ENCODE measurements around the gene SMARCA1. TPM values are rescaled to one million over a fixed set of nuclear protein-coding genes. Genes with fewer than 3 reads are reported as not detected.

SMARCA1 gene, protein sequence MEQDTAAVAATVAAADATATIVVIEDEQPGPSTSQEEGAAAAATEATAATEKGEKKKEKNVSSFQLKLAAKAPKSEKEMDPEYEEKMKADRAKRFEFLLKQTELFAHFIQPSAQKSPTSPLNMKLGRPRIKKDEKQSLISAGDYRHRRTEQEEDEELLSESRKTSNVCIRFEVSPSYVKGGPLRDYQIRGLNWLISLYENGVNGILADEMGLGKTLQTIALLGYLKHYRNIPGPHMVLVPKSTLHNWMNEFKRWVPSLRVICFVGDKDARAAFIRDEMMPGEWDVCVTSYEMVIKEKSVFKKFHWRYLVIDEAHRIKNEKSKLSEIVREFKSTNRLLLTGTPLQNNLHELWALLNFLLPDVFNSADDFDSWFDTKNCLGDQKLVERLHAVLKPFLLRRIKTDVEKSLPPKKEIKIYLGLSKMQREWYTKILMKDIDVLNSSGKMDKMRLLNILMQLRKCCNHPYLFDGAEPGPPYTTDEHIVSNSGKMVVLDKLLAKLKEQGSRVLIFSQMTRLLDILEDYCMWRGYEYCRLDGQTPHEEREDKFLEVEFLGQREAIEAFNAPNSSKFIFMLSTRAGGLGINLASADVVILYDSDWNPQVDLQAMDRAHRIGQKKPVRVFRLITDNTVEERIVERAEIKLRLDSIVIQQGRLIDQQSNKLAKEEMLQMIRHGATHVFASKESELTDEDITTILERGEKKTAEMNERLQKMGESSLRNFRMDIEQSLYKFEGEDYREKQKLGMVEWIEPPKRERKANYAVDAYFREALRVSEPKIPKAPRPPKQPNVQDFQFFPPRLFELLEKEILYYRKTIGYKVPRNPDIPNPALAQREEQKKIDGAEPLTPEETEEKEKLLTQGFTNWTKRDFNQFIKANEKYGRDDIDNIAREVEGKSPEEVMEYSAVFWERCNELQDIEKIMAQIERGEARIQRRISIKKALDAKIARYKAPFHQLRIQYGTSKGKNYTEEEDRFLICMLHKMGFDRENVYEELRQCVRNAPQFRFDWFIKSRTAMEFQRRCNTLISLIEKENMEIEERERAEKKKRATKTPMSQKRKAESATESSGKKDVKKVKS
- total RNA-seq: 10 to 100 TPM; 34.0 to 56.6 TPM

DNA sequence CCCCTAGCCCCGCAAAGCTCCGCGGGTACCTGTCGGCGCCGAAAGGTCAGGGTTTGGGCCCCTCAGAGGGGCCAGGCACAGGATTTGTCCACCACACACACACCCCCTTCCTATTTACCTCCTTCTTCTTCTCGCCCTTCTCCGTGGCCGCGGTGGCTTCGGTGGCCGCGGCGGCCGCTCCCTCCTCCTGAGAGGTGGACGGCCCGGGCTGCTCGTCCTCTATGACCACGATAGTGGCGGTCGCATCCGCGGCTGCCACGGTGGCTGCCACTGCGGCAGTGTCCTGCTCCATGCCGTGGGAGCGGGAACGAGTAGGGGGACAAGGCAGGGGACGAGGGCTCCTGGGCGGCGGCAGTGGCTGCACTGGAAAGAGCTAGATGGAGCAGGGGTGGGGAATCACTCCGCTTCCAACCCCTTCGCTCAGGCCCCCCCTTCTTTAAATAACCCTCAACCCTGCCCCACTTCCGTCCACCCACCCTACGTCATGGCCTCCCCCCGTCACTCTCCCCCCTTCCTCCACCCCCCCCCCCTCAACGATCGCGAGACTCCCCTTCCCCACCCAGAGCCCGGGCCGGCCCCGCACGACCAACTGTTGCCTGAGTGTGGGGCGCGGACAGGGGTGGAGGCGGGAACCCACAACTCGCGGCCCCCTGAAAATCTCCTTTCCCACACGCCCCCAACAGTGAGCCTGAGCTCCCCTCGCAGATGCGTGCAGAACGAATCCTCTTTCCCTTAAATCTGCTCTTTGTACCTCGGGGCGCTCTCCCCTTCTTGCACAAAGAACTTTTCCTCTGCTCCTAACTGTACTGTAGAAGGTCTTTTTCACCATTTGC lies at the start of gene SMARCA1:
Gene SMARCA1 (minus strand): TSS at position 412 of the 833 bp plus-strand sequence. CDS start 120 bp downstream, at position 292.
- Histone ChIP-seq H3K27ac (peak within 1 kb of the TSS; percentile 85 to 90), H3K9me3 (no peaks in the 10 kb centered on the region), H3K27me3 (replicated peaks; ENCODE audit: insufficient read depth) (no peaks in the 10 kb centered on the region), H3K36me3 (no peaks in the 10 kb centered on the region), H3K4me3 (peak within 1 kb of the TSS; percentile 90), H3K4me1 (ENCODE audit: control insufficient read depth in 1 of 2, low read depth in 2 of 2) (no peaks in the 10 kb centered on the region)
- TF ChIP-seq, protein P1, sequence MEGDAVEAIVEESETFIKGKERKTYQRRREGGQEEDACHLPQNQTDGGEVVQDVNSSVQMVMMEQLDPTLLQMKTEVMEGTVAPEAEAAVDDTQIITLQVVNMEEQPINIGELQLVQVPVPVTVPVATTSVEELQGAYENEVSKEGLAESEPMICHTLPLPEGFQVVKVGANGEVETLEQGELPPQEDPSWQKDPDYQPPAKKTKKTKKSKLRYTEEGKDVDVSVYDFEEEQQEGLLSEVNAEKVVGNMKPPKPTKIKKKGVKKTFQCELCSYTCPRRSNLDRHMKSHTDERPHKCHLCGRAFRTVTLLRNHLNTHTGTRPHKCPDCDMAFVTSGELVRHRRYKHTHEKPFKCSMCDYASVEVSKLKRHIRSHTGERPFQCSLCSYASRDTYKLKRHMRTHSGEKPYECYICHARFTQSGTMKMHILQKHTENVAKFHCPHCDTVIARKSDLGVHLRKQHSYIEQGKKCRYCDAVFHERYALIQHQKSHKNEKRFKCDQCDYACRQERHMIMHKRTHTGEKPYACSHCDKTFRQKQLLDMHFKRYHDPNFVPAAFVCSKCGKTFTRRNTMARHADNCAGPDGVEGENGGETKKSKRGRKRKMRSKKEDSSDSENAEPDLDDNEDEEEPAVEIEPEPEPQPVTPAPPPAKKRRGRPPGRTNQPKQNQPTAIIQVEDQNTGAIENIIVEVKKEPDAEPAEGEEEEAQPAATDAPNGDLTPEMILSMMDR (IDR thresholded peaks at IDR 0.05): no peak
- ATAC-seq (ENCODE audit: insufficient number of reproducible peaks, low FRiP score, low read depth) (peak; percentile 55), DNase-seq (ENCODE audit: low spot score) (no peak)

DNA sequence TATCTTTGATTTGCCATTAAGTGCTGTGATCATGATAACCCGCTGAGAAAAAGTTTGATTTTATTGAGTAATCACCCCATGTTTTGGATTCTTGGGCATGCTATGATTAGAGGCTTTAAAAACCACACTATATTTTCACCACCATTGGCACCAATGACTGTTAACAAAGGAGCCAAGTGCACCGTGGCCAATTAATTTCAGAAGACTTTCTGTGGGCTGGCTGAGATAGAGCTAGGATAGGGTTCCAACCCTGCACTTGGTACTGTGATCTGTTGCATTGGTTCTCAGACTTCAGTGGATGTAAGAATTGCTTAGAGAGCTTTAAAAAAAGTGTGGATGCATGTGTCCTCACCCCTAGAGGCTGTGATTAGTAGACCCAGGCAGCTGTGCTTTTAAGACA lies 49.1 kb upstream of the SMARCA1 start:
- DNase-seq (ENCODE audit: low spot score) (no peak), ATAC-seq (ENCODE audit: insufficient number of reproducible peaks, low FRiP score, low read depth) (no peak)
- Histone ChIP-seq H3K36me3 (peaks cover 6% of the 10 kb centered on the region), H3K27me3 (replicated peaks; ENCODE audit: insufficient read depth) (no peaks in the 10 kb centered on the region), H3K27ac (peak overlapping the region in 1 of 2 donors; percentile 44), H3K4me1 (ENCODE audit: control insufficient read depth in 1 of 2, low read depth in 2 of 2) (peaks cover 0 to 35% of the 10 kb centered on the region in 2 donors), H3K9me3 (no peaks in the 10 kb centered on the region), H3K4me3 (no peak overlapping the region)
- TF ChIP-seq, protein P1 (IDR thresholded peaks at IDR 0.05): no peak

DNA sequence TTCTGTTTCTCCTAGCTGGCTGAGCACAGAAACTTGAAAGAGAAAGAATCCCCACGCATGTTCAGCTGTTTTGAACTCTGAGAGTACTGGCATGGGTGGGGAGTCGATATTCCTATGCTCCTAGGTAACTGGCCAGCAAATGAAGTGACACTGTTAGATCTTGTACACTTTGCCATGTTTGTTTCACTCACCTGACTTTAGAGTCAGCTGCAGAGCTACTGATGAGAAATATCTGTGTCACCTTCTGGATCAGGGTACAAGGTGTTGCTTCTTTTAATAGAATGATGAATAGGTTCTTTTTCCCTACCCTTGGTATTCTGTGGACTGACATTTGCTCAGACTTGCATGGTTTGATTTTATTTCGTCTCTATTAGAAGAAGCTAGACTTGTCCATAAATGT lies 45.1 kb upstream of the SMARCA1 start:
- Histone ChIP-seq H3K4me1 (ENCODE audit: control insufficient read depth in 1 of 2, low read depth in 2 of 2) (peaks cover 0 to 17% of the 10 kb centered on the region in 2 donors), H3K9me3 (no peaks in the 10 kb centered on the region), H3K27ac (no peak overlapping the region), H3K36me3 (peaks cover 2% of the 10 kb centered on the region), H3K27me3 (replicated peaks; ENCODE audit: insufficient read depth) (no peaks in the 10 kb centered on the region), H3K4me3 (no peak overlapping the region)
- ATAC-seq (ENCODE audit: insufficient number of reproducible peaks, low FRiP score, low read depth): no peak
- no peak for DNase-seq (ENCODE audit: low spot score)
- TF ChIP-seq, protein P1 (IDR thresholded peaks at IDR 0.05): no peak

DNA sequence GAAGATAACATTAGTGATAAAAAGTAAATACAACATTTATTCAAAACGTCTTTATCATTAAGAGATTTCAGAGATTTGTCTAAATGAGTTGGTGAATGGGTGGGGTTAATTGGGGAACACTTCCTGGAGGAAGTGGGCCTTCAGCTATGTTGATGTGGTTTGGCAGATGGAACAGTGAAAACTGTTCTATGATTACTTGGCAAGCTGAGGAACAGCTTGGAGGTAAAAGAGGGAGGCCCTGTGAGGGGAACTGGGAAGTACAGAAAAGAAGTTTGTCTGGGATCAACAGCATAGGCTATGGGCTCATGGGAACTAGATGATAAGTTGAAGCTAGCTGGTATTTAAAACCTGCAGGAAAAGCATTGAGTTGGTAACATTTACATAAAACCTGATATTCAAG lies 42.8 kb upstream of the SMARCA1 start:
- Histone ChIP-seq H3K4me1 (ENCODE audit: control insufficient read depth in 1 of 2, low read depth in 2 of 2) (no peaks in the 10 kb centered on the region), H3K36me3 (peaks cover 6% of the 10 kb centered on the region), H3K27me3 (replicated peaks; ENCODE audit: insufficient read depth) (no peaks in the 10 kb centered on the region), H3K27ac (no peak overlapping the region), H3K9me3 (no peaks in the 10 kb centered on the region), H3K4me3 (no peak overlapping the region)
- TF ChIP-seq, protein P1 (IDR thresholded peaks at IDR 0.05): no peak
- DNase-seq (ENCODE audit: low spot score) (no peak), ATAC-seq (ENCODE audit: insufficient number of reproducible peaks, low FRiP score, low read depth) (no peak)

Measured in thoracic aorta (tissue), 2 donors.